ENCODE data around the gene RDX.

GRCh38 chr11:110283862-110284261 is 12.6 kb downstream of the RDX start:
- no peak for TF ChIP-seq EZH2phosphoT487 (IDR thresholded peaks at IDR 0.05; ENCODE audit: borderline replicate concordance, low read length)
- no peak for TF ChIP-seq CTCF (IDR thresholded peaks at IDR 0.05; ENCODE audit: low read depth, low read length, poor library complexity, severe bottlenecking)

All from DOHH2 (cell line).